HCT116 (cell line): ENCODE data around the gene SMIM23. TPM values are rescaled to one million over a fixed set of nuclear protein-coding genes. Genes with fewer than 3 reads are reported as not detected.

Experiments
- ATAC-seq: fragments of 200-7000 bp; cut with Tn5 transposase; 2 replicates; pipeline ENCODE4 v1.9.1; 2020; ENCODE audit warnings: mild to moderate bottlenecking, moderate library complexity
- BruUV-seq: library from RNA; stranded (reverse); fragments of 400-500 nt; replicated peaks from 2 replicates; lab custom pipeline; 2021; lab: Mats Ljungman, UMichigan
- CTCF ChIA-PET: fragments of 300-600 bp; sonication (Branson Sonifier 250); formaldehyde crosslinking; loops from one replicate; lab custom pipeline; 2021; ENCODE audit warnings: antibody characterized with exemption; lab: Charles Lee
- POLR2A ChIA-PET: fragments of 300-600, 350-600 bp; sonication (Branson Sonifier 250); formaldehyde crosslinking; loops from one replicate; lab custom pipeline; 2021; ENCODE audit warnings: antibody characterized with exemption; lab: Charles Lee
- RAD21 ChIA-PET, 2 experiments: fragments of 300-600 bp; sonication (Branson Sonifier 250); formaldehyde crosslinking; loops; one replicate each; lab custom pipeline; 2023; ENCODE audit warnings: low total read pairs in 2 of 2; ENCODE audit not compliant: uncharacterized antibody in 2 of 2, unreplicated experiment in 2 of 2, low non-redundant PET in 1 of 2; lab: Charles Lee
- DNase-seq: peaks from one replicate; pipeline ENCODE4 v3.0.0-alpha.2; 2010; ENCODE audit warnings: low read depth, low spot score
- H2AFZ ChIP-seq: fragments of 200-600 bp; shearing (Covaris generic), sonication (generic); 2 replicates; pipeline ENCODE4 v1.6.1; 2017; ENCODE audit warnings: low read depth, mixed run types, mixed read lengths, antibody characterized with exemption, low read length; ENCODE audit not compliant: poor library complexity, severe bottlenecking
- H3K27ac ChIP-seq: 2 replicates; pipeline ENCODE4 v1.5.1; 2012; ENCODE audit warnings: low read depth, low read length
- H3K27me3 ChIP-seq: fragments of 200-600 bp; sonication (generic); 2 replicates; pipeline ENCODE4 v1.6.1; 2016; ENCODE audit warnings: mixed run types, low read length, mixed read lengths; ENCODE audit not compliant: insufficient read depth
- H3K36me3 ChIP-seq, 2 experiments: fragments of 200-500 bp in 1 of 2; fragments of 200-600 bp in 1 of 2; sonication (Bioruptor generic) in 1 of 2; sonication (generic) in 1 of 2; 2 replicates each; pipeline versions ENCODE4 v1.5.1 to v1.6.1; 2014 to 2016; ENCODE audit warnings: low read length in 2 of 2, inconsistent platforms in 1 of 2, mixed read lengths in 1 of 2, mixed run types in 1 of 2; ENCODE audit not compliant: insufficient read depth in 2 of 2, control insufficient read depth in 1 of 2
- H3K4me1 ChIP-seq, 2 experiments: fragments of 200-600 bp in 1 of 2; sonication (generic) in 1 of 2; 2 replicates each; pipeline versions ENCODE4 v1.5.1 to v1.6.1; 2012 to 2017; ENCODE audit warnings: low read length in 2 of 2, inconsistent platforms in 1 of 2, mild to moderate bottlenecking in 1 of 2, mixed read lengths in 1 of 2, mixed run types in 1 of 2, moderate library complexity in 1 of 2; ENCODE audit not compliant: insufficient read depth in 2 of 2, control insufficient read depth in 1 of 2
- H3K4me2 ChIP-seq: fragments of 200-600 bp; sonication (generic); 2 replicates; pipeline ENCODE4 v1.6.1; 2017; ENCODE audit warnings: mixed run types, low read length, mixed read lengths
- H3K4me3 ChIP-seq, 2 experiments: fragments of 200-600 bp in 1 of 2; sonication (generic) in 1 of 2; replicated peaks in 1 of 2; 2 replicates each; pipeline ENCODE4 v1.5.1; 2011 to 2016; ENCODE audit warnings: low read length in 2 of 2, control low read depth in 1 of 2, low read depth in 1 of 2, mild to moderate bottlenecking in 1 of 2, mixed read lengths in 1 of 2, mixed run types in 1 of 2
- H3K79me2 ChIP-seq: fragments of 200-600 bp; sonication (generic); 2 replicates; pipeline ENCODE4 v1.6.1; 2017; ENCODE audit warnings: mild to moderate bottlenecking, mixed run types, low read length, moderate library complexity, mixed read lengths; ENCODE audit not compliant: insufficient read depth
- H3K9ac ChIP-seq: fragments of 200-600 bp; sonication (generic); 2 replicates; pipeline ENCODE4 v1.6.1; 2016; ENCODE audit warnings: low read length, mixed read lengths
- H3K9me2 ChIP-seq: fragments of 200-600 bp; sonication (generic), shearing (Covaris generic); 2 replicates; pipeline ENCODE4 v1.6.1; 2017; ENCODE audit warnings: mixed run types, mild to moderate bottlenecking, moderate library complexity; ENCODE audit not compliant: insufficient read depth
- H3K9me3 ChIP-seq, 2 experiments: fragments of 200-500 bp in 1 of 2; fragments of 200-600 bp in 1 of 2; sonication (Bioruptor generic) in 1 of 2; sonication (generic) in 1 of 2; 2 replicates each; pipeline ENCODE4 v1.6.1; 2014 to 2017; ENCODE audit warnings: low read length in 2 of 2, mixed read lengths in 2 of 2, inconsistent platforms in 1 of 2, low read depth in 1 of 2, mild to moderate bottlenecking in 1 of 2, mixed run types in 1 of 2, moderate library complexity in 1 of 2; ENCODE audit not compliant: control insufficient read depth in 1 of 2, insufficient read depth in 1 of 2
- H4K20me1 ChIP-seq: fragments of 200-600 bp; sonication (generic), shearing (Covaris generic); 2 replicates; pipeline ENCODE4 v1.6.1; 2017; ENCODE audit warnings: mixed run types, mild to moderate bottlenecking, moderate library complexity; ENCODE audit not compliant: insufficient read depth
- CBX3 ChIP-seq: IDR thresholded peaks from 2 replicates; pipeline ENCODE4 v1.6.1; 2012; ENCODE audit warnings: low read depth
- FOSL1 ChIP-seq: IDR thresholded peaks from 2 replicates; pipeline ENCODE4 v1.6.1; 2012; ENCODE audit warnings: low read depth
- JUND ChIP-seq: IDR thresholded peaks from 2 replicates; pipeline ENCODE4 v1.6.1; 2012
- MAX ChIP-seq: IDR thresholded peaks from 2 replicates; pipeline ENCODE4 v1.6.1; 2012
- REST ChIP-seq: IDR thresholded peaks from 2 replicates; pipeline ENCODE4 v1.6.1; 2012; ENCODE audit warnings: low read depth
- SIN3A ChIP-seq: IDR thresholded peaks from 2 replicates; pipeline ENCODE4 v1.6.1; 2012; ENCODE audit warnings: low read depth
- SP1 ChIP-seq: IDR thresholded peaks from 2 replicates; pipeline ENCODE4 v1.6.1; 2012; ENCODE audit warnings: low read depth
- intact Hi-C: fragments of 100-400 bp; cut with micrococcal nuclease; formaldehyde crosslinking; loops from 2 replicates; pipeline ENCODE4 v1.10.0; 2022
- total RNA-seq: library from RNA; stranded (reverse); gene quantifications from one replicate; pipeline ENCODE4 v1.2.1, GENCODE V29; 2021; ENCODE audit not compliant: unreplicated experiment

Gene SMIM23
- total RNA-seq, 1 experiment from 2014 or later: not detected

- intact Hi-C loops: loop anchor here (1.0 kb wide), 1 partner anchor 23 kb away; no protein-coding TSS in a partner anchor
- peaks cover 0 to 16% of the 10 kb centered on the region in 2 experiments; a peak in 2 of 4 replicates for H3K4me1 ChIP-seq
- DNase-seq (peak; percentile 67), ATAC-seq (peak; percentile 95)
- BruUV-seq: no TSS peak
- no peaks in the 10 kb centered on the region for H3K27me3 ChIP-seq
- POLR2A ChIA-PET: no interaction called here
- H4K20me1 ChIP-seq: no peaks in the 10 kb centered on the region
- CTCF ChIA-PET: interaction anchor here (0.7 kb wide), 1 partner anchor 90 kb away, joined by 3 read pairs; no protein-coding TSS in a partner anchor
- peak overlapping the region; percentile 83 for H2AFZ ChIP-seq
- no peak overlapping the region for H3K9ac ChIP-seq
- no peak overlapping the region for H3K27ac ChIP-seq
- no peaks in the 10 kb centered on the region for H3K9me3 ChIP-seq
- no peak overlapping the region for H3K4me3 ChIP-seq
- H3K79me2 ChIP-seq: no peaks in the 10 kb centered on the region
- RAD21 ChIA-PET: no interaction called here
- H3K4me2 ChIP-seq: peak overlapping the region; percentile 33
- H3K9me2 ChIP-seq: no peaks in the 10 kb centered on the region
- TF ChIP-seq JUND: peak; percentile 68
- peak; percentile 40; the same call in 1 of the 2 replicates for TF ChIP-seq CBX3
- peak; percentile 62 for TF ChIP-seq MAX
- peak; percentile 52 for TF ChIP-seq SP1
- TF ChIP-seq FOSL1: peak; percentile 83
- TF ChIP-seq SIN3A: no peak
- TF ChIP-seq REST: no peak
- no peaks in the 10 kb centered on the region for H3K36me3 ChIP-seq
Measured at GRCh38 chr5:171757853-171758535, 27.6 kb upstream of the SMIM23 start.
